ENCODE data around the gene SLC35F2. TPM values are rescaled to one million over a fixed set of nuclear protein-coding genes. Genes with fewer than 3 reads are reported as not detected.

The SLC35F2 gene
- total and polyA plus RNA-seq, 9 donors, result 3.7 to 20.8 (median 7.9) TPM

DNA sequence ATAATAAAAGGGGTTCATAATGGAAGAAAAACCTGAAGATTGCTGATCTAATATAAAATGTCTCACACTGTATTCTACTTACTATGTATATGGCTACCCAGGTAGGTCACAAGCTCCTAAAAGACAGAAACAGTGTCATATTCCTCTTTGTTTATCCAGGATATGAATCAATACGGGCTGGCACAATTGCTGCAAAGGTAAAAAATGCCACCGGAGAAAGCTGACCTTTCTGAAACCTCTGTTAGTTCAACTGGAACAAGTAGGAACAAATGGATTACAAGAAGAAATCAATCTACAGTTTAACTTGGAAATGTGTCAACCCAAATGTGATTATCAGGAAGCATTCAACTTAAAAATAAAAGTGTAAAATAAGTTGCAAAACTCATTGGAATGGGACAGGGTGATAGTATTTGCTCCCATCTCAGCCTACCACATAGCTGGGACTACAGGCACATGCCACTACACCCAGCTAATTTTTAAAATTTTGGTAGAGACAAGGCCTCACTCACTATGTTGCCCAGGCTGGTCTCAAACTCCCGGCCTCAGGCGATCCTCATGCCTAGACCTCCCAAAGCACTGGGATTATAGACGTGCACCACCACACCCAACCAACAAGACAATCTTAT lies 27.6 kb downstream of the SLC35F2 start:
- DNase-seq, result no peak
- TF ChIP-seq EP300 (IDR thresholded peaks at IDR 0.05) (no peak), POLR2A (IDR thresholded peaks at IDR 0.05) (no peak)
- TF ChIP-seq, protein P1, sequence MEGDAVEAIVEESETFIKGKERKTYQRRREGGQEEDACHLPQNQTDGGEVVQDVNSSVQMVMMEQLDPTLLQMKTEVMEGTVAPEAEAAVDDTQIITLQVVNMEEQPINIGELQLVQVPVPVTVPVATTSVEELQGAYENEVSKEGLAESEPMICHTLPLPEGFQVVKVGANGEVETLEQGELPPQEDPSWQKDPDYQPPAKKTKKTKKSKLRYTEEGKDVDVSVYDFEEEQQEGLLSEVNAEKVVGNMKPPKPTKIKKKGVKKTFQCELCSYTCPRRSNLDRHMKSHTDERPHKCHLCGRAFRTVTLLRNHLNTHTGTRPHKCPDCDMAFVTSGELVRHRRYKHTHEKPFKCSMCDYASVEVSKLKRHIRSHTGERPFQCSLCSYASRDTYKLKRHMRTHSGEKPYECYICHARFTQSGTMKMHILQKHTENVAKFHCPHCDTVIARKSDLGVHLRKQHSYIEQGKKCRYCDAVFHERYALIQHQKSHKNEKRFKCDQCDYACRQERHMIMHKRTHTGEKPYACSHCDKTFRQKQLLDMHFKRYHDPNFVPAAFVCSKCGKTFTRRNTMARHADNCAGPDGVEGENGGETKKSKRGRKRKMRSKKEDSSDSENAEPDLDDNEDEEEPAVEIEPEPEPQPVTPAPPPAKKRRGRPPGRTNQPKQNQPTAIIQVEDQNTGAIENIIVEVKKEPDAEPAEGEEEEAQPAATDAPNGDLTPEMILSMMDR (IDR thresholded peaks at IDR 0.05), result no peak
- intact Hi-C loops (cut with DNase I), result no loop called here
- H3K4me3 ChIP-seq, result no peak overlapping the region
- no peak overlapping the region for H3K27ac ChIP-seq
- 84 to 91% (median 89%) methylated on average over 5 of the region's 5 CpGs for WGBS, 3 donors
- no peaks in the 10 kb centered on the region for H3K27me3 ChIP-seq
- no peaks in the 10 kb centered on the region for H3K4me1 ChIP-seq (ENCODE audit: insufficient read depth)
- no peaks in the 10 kb centered on the region for H3K9me3 ChIP-seq
- H3K36me3 ChIP-seq, result no peaks in the 10 kb centered on the region

DNA sequence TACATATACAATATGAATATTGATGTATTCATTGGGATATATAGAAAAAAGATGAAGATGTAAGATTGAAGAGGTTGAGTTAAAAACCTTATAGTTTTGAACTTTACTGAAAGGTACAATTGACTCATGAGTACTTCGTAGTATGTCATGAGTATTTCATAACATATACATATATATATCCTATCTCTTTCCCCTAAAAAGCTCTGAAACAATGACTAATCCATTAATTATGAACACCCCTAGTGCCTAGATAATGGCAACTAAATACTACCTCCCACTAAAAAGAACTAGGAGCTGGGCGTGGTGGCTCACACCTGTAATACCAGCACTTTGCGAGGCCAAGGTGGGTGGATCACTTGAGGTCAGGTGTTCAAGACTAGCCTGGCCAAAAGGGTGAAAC lies 31.5 kb downstream of the SLC35F2 start:
- Histone ChIP-seq H3K27me3 (no peaks in the 10 kb centered on the region), H3K4me1 (ENCODE audit: insufficient read depth) (no peaks in the 10 kb centered on the region), H3K9me3 (no peaks in the 10 kb centered on the region), H3K36me3 (no peaks in the 10 kb centered on the region), H3K27ac (no peak overlapping the region), H3K4me3 (no peak overlapping the region)
- intact Hi-C loops (cut with DNase I), result no loop called here
- WGBS, 3 donors, result 95 to 99% (median 97%) methylated on average over 3 of the region's 3 CpGs
- TF ChIP-seq EP300 (IDR thresholded peaks at IDR 0.05), result no peak
- TF ChIP-seq, protein P1 (IDR thresholded peaks at IDR 0.05), result no peak
- no peak for TF ChIP-seq POLR2A (IDR thresholded peaks at IDR 0.05)
- DNase-seq, result no peak

DNA sequence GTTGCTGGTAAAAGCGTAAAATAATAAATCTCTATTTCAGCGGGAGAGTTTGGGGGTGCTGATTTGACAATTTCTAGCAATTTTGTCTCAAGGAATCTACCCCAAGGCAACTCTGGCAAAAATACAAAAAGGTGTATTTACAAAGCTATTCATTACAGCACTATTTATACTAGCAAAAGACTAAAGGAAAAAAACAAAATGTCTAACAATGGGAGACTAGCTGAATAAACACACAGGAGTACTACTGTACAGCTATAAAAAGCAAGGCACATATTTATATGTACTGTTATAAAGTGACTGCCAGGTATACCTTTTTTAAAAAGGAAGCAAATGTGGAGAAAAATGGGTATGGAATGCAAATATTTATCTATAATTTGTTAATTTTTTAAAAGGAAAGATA lies 32.7 kb downstream of the SLC35F2 start:
- H3K4me1 ChIP-seq (ENCODE audit: insufficient read depth), result no peaks in the 10 kb centered on the region
- TF ChIP-seq EP300 (IDR thresholded peaks at IDR 0.05) (no peak), POLR2A (IDR thresholded peaks at IDR 0.05) (no peak)
- TF ChIP-seq, protein P1 (IDR thresholded peaks at IDR 0.05), result no peak
- no peaks in the 10 kb centered on the region for H3K36me3 ChIP-seq
- no peak overlapping the region for H3K4me3 ChIP-seq
- DNase-seq, result no peak
- H3K27ac ChIP-seq, result no peak overlapping the region
- H3K9me3 ChIP-seq, result no peaks in the 10 kb centered on the region
- intact Hi-C loops (cut with DNase I), result no loop called here
- H3K27me3 ChIP-seq, result no peaks in the 10 kb centered on the region
- WGBS, 3 donors, result 95 to 97% (median 96%) methylated on average over 2 of the region's 2 CpGs

DNA sequence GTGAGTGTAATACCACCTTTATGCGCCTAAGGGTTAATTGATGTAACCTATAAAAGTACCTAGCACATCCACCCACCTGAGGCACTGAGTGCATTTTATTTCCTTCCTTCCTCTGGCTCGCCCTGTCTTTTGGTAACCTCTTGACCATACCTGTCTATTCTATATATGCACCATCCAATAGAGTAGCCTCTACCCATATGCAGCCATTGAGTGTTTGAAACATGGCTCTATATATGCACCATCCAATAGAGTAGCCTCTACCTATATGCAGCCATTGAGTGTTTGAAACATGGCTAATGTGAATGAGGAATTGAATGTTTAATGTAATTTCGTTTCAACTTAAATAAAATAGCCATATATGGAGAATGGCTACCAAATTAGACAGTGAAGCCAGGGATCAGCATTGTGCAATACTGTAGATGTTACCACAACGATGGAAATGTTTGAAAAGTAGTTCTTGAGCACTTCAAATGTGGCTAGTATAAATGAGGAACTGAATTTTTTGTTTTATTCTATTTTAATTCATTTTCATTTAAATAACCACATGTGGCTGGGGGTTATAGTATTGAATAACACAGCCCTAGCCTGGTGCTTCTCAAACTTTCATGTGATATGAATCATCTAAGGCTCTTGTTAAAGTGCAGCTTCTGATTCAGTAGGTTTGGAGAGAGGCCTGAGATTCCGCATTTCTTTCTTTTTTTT lies 33.8 kb downstream of the SLC35F2 start:
- DNase-seq, result no peak
- TF ChIP-seq, protein P1 (IDR thresholded peaks at IDR 0.05), result no peak
- TF ChIP-seq EP300 (IDR thresholded peaks at IDR 0.05), result no peak
- no peak for TF ChIP-seq POLR2A (IDR thresholded peaks at IDR 0.05)
- Histone ChIP-seq H3K36me3 (no peaks in the 10 kb centered on the region), H3K9me3 (no peaks in the 10 kb centered on the region), H3K27me3 (no peaks in the 10 kb centered on the region), H3K4me1 (ENCODE audit: insufficient read depth) (no peaks in the 10 kb centered on the region), H3K27ac (no peak overlapping the region), H3K4me3 (no peak overlapping the region)
- intact Hi-C loops (cut with DNase I), result no loop called here
- WGBS, 3 donors, result 91 to 92% (median 91%) methylated on average over 5 of the region's 5 CpGs

All from ovary (tissue), 9 donors.